ENCODE measurements around the gene ADCY5.

Gene ADCY5

GRCh38 chr3:123457841-123458240, 9.0 kb upstream of the ADCY5 start:
- DNase-seq = no peak

DNA sequence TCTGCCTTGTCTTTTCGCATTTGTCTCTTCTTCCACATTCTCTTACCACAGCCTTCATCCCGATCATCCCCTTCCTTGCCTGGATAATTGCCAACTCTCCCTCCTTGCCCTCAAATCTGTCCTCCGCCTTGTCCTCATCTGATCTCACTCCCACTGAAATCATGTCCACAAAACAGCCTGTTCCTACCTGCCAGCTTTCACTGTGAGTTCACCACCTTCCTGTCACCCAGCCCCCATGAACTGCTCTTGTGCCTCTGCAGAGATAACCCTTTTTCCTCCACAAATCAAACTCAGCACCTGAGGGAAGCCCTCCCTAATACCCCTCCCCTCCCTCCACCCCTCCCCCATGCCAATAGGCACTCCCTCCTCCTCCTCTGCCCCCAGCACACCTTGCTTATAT, 4.8 kb upstream of the ADCY5 start:
- DNase-seq = no peak

GRCh38 chr3:123451186-123451585, 2.3 kb upstream of the ADCY5 start:
- no peak for DNase-seq

DNA sequence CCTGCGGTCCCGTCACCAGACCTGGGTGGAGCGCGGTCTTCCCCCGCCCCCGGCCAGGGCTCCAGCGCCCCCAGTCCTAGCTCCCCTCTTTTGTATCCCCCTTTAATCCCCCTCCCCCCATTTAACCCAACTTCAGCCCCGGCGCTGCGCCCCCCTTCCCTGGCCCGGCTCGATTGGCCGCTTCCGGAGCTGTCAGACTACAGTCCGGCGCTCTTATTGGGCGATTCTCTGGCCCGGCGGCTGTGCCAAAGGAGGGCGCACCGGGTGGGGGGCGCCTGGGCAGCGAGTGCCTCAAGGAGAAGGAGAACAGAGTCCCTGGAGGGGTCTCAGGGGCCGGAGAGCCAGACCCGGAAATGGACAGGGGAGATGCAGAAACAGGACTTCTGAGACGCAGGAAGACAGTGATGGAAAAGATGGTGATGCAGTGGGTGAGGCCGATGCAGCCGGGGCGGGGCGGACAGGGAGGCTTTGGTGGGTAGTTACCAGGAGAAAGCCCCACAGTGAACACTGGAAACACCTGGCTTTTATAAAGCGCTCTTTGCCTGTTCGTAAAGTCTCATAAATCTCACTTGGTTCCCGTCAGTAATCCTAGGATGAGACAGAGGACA, 1.2 kb upstream of the ADCY5 start:
- DNase-seq = peak in 1 of 2 experiments; percentile 60

GRCh38 chr3:123449102-123449996, 459 bp upstream of the ADCY5 start:
- peak; percentile 16 to 56 for DNase-seq

DNA sequence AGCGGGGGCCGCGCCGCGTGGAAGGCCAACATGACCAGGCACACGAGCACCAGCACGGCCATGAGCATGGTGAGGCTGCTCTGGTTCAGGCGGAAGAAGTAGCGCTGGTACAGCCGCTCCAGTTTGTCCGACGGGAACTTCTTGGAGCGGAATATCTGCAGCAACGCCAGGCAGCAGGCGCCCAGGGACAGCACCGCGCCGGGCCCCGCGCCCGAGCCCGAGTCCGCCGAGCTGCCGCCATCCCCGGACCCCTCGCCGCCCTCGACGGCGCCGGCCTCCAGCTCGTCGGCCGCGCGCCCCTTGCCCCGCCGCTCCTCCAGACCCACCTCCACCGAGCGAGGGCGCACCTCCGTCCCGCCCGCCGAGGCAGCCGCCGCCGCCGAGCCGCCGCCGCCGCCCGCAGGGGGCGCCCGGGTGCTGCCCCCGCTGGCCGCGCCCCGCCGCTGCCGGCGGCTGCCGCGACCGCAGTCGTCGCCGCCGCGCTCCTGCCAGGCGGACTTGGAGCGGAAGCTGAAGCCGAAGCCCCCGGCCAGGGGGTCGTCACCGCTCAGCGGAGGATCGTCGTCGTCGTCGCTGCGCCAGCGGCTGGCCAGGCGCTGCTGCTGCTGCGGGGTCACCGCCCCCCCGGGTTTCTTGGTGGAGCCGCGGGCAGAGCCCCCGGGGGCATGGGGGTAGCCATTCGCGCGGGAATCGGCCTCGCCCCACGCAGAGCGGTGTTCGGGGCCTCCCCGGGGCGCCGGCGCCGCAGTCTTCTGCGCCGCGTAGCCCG, 957 bp downstream of the ADCY5 start:
- peak in 1 of 2 experiments; percentile 30 for DNase-seq

GRCh38 chr3:123447416-123447748, 1.5 kb downstream of the ADCY5 start:
- no peak for DNase-seq

- DNase-seq = no peak
These were observed 2.2 kb downstream of the ADCY5 start for GRCh38 chr3:123446610-123447109.

GRCh38 chr3:123446210-123446609, 2.7 kb downstream of the ADCY5 start:
- no peak for DNase-seq

- DNase-seq = no peak
These were observed 3.2 kb downstream of the ADCY5 start for GRCh38 chr3:123445702-123446101.

- DNase-seq = no peak
These were observed 4.1 kb downstream of the ADCY5 start for GRCh38 chr3:123444744-123445143.

DNA sequence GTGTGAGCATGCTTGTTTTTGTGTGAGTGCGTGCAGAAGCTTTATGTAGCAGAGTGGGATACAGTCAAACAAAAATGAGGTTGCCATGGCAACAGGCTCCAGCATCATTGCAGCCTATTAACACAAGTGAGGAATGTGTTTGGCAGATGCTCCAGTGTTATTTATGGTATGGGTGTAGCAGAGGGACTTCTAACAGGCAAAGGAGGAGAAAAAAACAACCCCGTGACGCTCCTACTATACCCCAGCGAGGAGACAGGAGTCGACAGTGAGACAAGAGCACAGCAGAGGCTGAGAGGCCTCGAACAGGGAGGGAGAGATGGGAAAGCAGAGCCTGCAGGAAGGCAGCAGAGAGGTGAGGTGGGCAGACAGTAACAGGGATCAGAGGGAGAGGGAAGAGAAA, 4.9 kb downstream of the ADCY5 start:
- peak; percentile 54 to 78 for DNase-seq

GRCh38 chr3:123442908-123443307, 6.0 kb downstream of the ADCY5 start:
- no peak for DNase-seq

DNA sequence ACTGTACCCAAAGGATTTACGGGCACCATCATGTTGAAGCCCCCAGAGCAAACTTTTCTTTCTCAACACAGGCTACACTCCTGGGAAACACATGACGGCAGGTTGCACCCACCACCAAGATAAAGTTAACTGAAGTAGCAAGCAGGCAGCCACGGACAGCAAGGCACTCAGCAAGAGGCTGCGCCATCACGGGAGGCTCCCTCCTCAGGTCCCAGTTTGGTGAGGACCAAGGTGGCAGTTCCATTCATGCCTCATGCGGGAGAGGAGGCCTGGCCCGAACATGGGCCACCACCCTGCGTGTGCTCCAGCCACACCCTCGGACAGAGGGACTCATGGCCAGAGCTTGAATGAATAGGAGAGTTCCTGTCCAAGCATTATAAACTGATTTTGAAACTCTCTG, 6.8 kb downstream of the ADCY5 start:
- no peak for DNase-seq

- DNase-seq = no peak
These were observed 8.9 kb downstream of the ADCY5 start for GRCh38 chr3:123439806-123440580.

DNA sequence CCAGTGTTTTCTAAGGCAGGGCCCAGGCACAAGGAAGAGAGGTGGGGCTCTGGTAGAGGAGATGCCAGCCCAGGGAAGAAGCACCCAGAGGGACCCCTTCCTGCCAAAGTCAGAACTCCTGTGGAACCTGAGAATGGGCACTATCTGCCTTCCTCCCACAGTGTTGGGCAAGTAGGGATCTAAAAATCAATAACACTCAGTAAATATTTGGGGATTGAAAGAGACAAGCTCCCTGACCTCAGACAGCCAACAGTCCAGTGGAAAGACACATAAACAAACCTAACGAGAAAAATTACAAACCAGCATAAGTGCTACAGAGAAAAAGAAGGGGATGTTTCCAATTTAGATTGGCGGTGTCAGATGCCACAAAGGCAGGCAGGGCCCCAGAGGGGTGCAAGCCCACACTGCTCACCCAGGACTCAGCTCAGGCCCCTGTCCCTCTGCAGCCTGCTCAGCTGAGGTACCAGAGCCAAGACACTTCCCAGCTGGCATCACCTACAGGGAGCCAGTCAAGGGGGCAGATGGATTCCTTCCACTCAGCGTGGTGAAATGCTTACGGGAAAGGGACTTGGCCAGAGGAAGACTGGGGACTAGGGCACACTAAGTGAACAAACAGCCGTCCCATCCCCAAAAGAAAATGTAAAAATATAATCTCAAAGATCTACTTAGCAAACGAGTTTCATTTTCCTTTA, 15.9 kb downstream of the ADCY5 start:
- DNase-seq = peak in 1 of 2 experiments; percentile 25

GRCh38 chr3:123431658-123432324, 17.1 kb downstream of the ADCY5 start:
- DNase-seq = no peak

GRCh38 chr3:123431007-123431657, 17.8 kb downstream of the ADCY5 start:
- DNase-seq = no peak

GRCh38 chr3:123430266-123430665, 18.6 kb downstream of the ADCY5 start:
- no peak for DNase-seq

DNA sequence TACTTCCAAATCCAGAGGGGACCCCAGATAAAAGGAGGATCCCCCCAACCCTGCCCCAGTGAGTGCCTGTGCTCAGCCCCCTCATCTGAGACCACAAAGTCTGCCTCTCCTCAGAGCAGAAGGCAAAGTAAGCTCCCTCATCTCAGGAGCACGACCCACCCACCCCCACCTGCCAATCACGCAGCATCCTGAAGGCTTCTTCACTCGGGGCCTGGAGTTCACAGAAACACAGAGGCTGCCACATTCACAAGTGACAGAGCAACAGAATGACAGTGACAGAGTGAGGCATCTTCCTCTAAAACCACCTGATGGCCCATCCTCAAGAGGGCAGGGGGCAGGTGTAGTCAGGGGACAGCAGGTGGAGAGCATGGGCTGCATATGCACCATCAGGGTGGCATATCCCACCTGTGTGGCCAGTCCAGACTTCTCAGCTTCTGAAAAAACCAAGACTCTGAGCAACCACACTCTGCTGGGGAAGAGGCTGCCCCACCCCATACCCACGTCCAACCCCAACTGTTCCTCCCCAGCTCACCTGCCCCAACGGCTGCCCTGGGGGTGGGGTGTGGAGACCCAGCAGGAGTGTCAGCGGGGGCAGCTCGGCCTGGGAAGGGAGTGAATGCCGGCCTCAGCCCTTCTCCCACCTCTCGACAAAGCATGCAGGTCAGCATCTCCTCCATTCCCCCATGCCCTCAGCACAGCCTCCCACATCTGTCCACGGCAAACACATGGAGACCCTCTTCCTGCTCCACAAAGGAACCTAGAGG, 19.3 kb downstream of the ADCY5 start:
- no peak for DNase-seq

All from NCI-H524 (cell line).